ENCODE data around the gene TMEM82. TPM values are rescaled to one million over a fixed set of nuclear protein-coding genes. Genes with fewer than 3 reads are reported as not detected.

Gene TMEM82
- total RNA-seq, 1 donor from 2014 or later, result not detected

DNA sequence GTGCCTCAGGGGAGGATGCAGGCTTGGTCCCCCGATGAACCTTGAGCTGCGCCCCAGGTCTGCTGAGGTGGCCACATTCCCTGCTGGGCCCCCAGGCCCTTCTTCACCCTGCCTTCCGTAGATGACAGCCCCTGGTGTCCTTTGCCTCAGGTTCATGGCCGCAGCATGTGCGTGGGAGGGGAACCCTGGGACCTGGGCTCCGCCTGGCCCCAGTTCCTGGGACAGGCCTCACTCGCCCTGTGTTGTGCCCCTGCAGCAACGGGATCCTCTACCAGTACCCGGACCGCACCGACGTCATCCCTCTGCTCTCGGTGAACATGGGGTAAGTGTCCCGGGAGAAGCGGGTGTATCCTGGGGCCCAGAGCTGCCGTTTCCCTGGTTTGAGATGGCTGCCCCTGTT is 11.4 kb upstream of the TMEM82 start:
- intact Hi-C loops (cut with DNase I), result no loop called here
- Histone ChIP-seq H3K9me3 (no peaks in the 10 kb centered on the region), H3K36me3 (peaks cover 84 to 90% of the 10 kb centered on the region in 2 donors), H3K4me3 (no peak overlapping the region), H3K4me1 (peaks cover 5 to 9% of the 10 kb centered on the region in 2 donors), H3K27me3 (no peaks in the 10 kb centered on the region), H3K27ac (no peak overlapping the region)
- TF ChIP-seq, protein P1, sequence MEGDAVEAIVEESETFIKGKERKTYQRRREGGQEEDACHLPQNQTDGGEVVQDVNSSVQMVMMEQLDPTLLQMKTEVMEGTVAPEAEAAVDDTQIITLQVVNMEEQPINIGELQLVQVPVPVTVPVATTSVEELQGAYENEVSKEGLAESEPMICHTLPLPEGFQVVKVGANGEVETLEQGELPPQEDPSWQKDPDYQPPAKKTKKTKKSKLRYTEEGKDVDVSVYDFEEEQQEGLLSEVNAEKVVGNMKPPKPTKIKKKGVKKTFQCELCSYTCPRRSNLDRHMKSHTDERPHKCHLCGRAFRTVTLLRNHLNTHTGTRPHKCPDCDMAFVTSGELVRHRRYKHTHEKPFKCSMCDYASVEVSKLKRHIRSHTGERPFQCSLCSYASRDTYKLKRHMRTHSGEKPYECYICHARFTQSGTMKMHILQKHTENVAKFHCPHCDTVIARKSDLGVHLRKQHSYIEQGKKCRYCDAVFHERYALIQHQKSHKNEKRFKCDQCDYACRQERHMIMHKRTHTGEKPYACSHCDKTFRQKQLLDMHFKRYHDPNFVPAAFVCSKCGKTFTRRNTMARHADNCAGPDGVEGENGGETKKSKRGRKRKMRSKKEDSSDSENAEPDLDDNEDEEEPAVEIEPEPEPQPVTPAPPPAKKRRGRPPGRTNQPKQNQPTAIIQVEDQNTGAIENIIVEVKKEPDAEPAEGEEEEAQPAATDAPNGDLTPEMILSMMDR (IDR thresholded peaks at IDR 0.05), result no peak
- no peak for DNase-seq (ENCODE audit: low spot score in 2 of 2)

DNA sequence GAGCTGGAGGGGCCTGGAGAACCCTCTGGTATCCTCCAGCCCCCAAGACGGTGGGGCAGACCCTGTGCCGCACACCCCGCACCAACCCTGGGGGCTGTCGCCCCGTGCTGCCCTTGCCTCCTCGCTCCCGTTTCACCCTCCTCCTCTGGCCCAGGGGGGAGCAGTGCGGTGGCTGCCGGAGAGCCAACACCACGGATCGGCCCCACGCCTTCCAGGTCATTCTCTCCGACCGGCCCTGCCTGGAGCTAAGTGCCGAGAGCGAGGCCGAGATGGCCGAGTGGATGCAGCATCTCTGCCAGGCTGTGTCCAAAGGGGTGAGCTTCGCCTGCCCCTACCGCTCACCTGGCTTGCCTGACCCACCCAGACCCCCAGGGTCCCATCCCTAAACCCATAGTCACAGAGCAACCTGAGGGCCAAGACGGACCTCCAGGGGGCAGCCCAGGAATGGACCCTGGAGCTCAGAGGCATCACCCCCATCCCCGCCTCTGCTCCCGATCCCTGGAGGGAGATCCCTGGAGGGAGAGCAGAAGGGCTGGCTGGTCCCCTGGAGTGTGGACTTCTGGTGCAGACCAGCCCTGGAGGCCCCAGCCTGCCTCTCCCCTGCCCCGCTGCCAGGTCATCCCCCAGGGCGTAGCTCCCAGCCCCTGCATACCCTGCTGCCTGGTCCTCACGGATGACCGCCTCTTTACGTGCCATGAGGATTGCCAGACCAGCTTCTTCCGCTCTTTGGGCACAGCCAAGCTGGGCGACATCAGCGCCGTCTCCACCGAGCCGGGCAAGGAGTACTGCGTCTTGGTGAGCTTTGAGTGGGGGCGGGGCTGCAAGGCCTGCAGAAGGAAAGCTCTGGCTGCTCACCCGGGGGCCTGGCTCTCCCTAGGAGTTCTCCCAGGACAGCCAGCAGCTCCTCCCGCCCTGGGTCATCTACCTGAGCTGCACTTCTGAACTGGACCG is 10.3 kb upstream of the TMEM82 start:
- peaks cover 73 to 79% of the 10 kb centered on the region in 2 donors for H3K36me3 ChIP-seq
- H3K27me3 ChIP-seq, result no peaks in the 10 kb centered on the region
- intact Hi-C loops (cut with DNase I), result no loop called here
- no peak overlapping the region for H3K4me3 ChIP-seq
- TF ChIP-seq, protein P1 (IDR thresholded peaks at IDR 0.05), result no peak
- H3K27ac ChIP-seq, result peak overlapping the region in 1 of 2 donors; percentile 17
- H3K4me1 ChIP-seq, result peaks cover 15 to 19% of the 10 kb centered on the region in 2 donors
- no peaks in the 10 kb centered on the region for H3K9me3 ChIP-seq
- DNase-seq (ENCODE audit: low spot score in 2 of 2), result no peak

DNA sequence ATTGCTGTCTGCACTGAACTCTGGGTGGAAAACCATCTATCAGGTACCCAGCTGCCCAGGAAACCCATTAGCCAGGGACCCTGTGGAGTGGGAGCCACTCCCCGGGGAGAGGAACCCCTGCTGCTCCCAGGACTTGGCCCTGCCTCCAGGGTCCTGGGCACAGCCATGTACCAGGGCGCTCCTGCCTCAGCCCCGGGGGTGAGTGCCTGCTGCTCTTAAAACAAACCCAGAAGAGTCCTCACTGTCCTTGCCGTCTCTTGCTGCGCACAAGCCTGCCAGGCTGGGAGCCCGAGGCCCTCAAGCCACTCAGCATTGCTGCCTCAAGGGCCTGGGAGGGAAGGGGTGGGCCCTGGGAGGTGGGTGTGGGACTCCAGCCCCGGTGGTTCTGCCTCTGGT is 9.6 kb upstream of the TMEM82 start:
- intact Hi-C loops (cut with DNase I), result no loop called here
- TF ChIP-seq, protein P1 (IDR thresholded peaks at IDR 0.05), result no peak
- Histone ChIP-seq H3K27me3 (no peaks in the 10 kb centered on the region), H3K4me3 (no peak overlapping the region), H3K9me3 (no peaks in the 10 kb centered on the region), H3K36me3 (peaks cover 66 to 74% of the 10 kb centered on the region in 2 donors), H3K27ac (peak overlapping the region in 1 of 2 donors; percentile 17), H3K4me1 (peaks cover 16 to 23% of the 10 kb centered on the region in 2 donors)
- no peak for DNase-seq (ENCODE audit: low spot score in 2 of 2)

DNA sequence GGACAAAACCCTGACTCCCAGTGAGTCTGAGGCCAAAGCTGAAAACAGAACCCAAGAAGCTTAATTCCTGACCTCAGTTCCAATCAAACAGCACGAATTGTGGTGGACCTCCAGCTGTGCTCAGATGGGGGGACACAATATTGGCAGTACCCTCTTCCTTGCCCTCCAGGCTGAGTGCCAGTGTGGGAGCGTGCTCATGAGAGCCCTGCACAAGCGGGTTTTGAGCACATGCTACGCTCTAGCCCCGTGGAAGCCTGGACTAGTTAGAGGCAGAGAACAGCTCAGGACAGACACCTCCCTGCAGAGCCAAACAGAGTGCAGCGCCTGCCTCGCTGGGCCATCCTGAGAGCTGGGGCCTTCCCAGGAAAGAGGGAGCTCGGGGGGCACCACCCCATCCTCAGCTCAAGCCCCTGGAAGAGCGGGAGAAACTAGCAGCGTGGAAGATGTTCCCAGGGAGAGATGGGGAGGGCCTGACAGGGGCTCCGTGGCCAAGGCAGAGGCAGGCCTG is 9.0 kb upstream of the TMEM82 start:
- H3K4me3 ChIP-seq, result no peak overlapping the region
- H3K27me3 ChIP-seq, result no peaks in the 10 kb centered on the region
- DNase-seq (ENCODE audit: low spot score in 2 of 2), result no peak
- peaks cover 16 to 25% of the 10 kb centered on the region in 2 donors for H3K4me1 ChIP-seq
- TF ChIP-seq, protein P1 (IDR thresholded peaks at IDR 0.05), result no peak
- H3K36me3 ChIP-seq, result peaks cover 61 to 71% of the 10 kb centered on the region in 2 donors
- H3K9me3 ChIP-seq, result no peaks in the 10 kb centered on the region
- no peak overlapping the region for H3K27ac ChIP-seq
- intact Hi-C loops (cut with DNase I), result no loop called here

DNA sequence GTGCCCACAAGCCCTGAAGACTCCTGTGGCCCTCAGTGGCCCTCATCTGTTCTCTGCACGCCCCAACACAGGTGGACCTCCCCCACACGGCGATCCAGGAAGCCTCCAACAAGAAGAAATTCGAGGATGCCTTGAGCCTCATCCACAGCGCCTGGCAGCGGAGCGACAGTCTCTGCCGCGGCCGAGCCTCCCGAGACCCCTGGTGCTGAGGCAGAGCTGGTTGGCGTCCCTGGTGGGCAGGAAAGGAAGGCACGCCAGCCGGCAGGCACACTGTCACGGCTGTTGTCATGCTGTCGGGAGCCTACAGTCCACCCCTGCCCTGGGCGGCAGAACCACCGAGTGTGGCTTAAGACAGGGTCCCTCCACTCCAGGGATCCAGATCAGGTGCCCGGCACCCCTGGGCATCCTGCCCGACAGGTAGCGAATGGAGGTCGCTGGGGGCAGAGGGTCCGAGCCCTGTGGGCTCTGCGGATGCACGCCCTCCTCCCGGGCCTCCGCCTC is 8.5 kb upstream of the TMEM82 start:
- TF ChIP-seq, protein P1 (IDR thresholded peaks at IDR 0.05), result no peak
- peaks cover 55 to 66% of the 10 kb centered on the region in 2 donors for H3K36me3 ChIP-seq
- intact Hi-C loops (cut with DNase I), result no loop called here
- no peaks in the 10 kb centered on the region for H3K27me3 ChIP-seq
- H3K4me1 ChIP-seq, result peaks cover 16 to 25% of the 10 kb centered on the region in 2 donors
- no peaks in the 10 kb centered on the region for H3K9me3 ChIP-seq
- DNase-seq (ENCODE audit: low spot score in 2 of 2), result no peak
- H3K4me3 ChIP-seq, result no peak overlapping the region
- no peak overlapping the region for H3K27ac ChIP-seq

Measured in ascending aorta (tissue), 2 donors.